GM23248 (cell line): ENCODE measurements around the gene BHLHE41.

ENCODE experiments used
- EZH2 ChIP-seq: fragments of 200-600 bp; sonication (generic); IDR thresholded peaks from 2 replicates; pipeline ENCODE4 v1.6.1; 2018; ENCODE audit warnings: antibody characterized with exemption, mild to moderate bottlenecking; ENCODE audit not compliant: insufficient read depth, poor library complexity, severe bottlenecking
- EZH2phosphoT487 ChIP-seq: fragments of 200-600 bp; sonication (generic); IDR thresholded peaks from 2 replicates; pipeline ENCODE4 v1.6.1; 2018; ENCODE audit warnings: antibody characterized with exemption, moderate library complexity, mild to moderate bottlenecking, low read depth; ENCODE audit not compliant: insufficient read depth

DNA sequence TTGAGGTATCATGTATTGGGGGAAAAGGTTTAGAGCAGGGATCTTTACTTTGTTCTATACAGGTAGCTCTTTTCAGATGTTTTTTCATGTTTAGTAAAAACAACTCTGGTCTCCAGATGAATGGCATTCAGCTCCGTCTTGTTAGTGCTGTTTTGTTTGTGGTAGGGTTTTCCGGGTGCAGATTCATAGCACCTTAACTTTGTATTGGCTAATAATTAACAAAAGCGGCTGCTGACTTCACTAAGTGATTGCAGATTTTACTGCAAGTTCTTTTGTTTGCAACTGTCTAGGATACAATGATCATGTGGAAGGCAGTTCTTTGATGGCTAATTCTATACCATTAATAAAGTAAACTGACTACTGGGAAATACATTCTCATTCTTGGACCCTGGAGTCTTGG is 32.2 kb upstream of the BHLHE41 start:
- TF ChIP-seq EZH2 (no peak), EZH2phosphoT487 (no peak)
